Fibroblast of lung (primary cell): ENCODE measurements around the gene FILIP1L. TPM values are rescaled to one million over a fixed set of nuclear protein-coding genes. Genes with fewer than 3 reads are reported as not detected.

Source experiments
- DNase-seq, 2 donors: peaks; one replicate each; pipeline versions ENCODE4 v3.0.0 to v3.0.0-alpha.2; 2010; ENCODE audit warnings: low read depth in 2 of 2
- H2AFZ ChIP-seq: 2 replicates; pipeline ENCODE4 v1.5.1; 2012; ENCODE audit warnings: low read length, control low read depth, inconsistent platforms
- H3K27ac ChIP-seq: 2 replicates; pipeline ENCODE4 v1.5.1; 2011; ENCODE audit warnings: low read length, control low read depth; ENCODE audit not compliant: insufficient read depth
- H3K27me3 ChIP-seq: 2 replicates; pipeline ENCODE4 v1.5.1; 2011; ENCODE audit warnings: mild to moderate bottlenecking, low read length; ENCODE audit not compliant: control insufficient read depth, insufficient read depth
- H3K36me3 ChIP-seq: 2 replicates; pipeline ENCODE4 v1.5.1; 2011; ENCODE audit warnings: low read length; ENCODE audit not compliant: control insufficient read depth, insufficient read depth
- H3K4me1 ChIP-seq: 2 replicates; pipeline ENCODE4 v1.5.1; 2011; ENCODE audit warnings: low read length; ENCODE audit not compliant: control insufficient read depth, insufficient read depth; ENCODE audit errors: extremely low read depth
- H3K4me2 ChIP-seq: 2 replicates; pipeline ENCODE4 v1.5.1; 2011; ENCODE audit warnings: low read length, control low read depth; ENCODE audit not compliant: insufficient read depth; ENCODE audit errors: extremely low read depth
- H3K4me3 ChIP-seq, 4 experiments: fragments of 200-600 bp in 1 of 4; sonication (generic) in 1 of 4; replicated peaks in 1 of 4; 2 replicates each; pipeline ENCODE4 v1.5.1; 2011 to 2016; ENCODE audit warnings: low read length in 4 of 4, low read depth in 3 of 4, mild to moderate bottlenecking in 3 of 4, control low read depth in 2 of 4, inconsistent platforms in 1 of 4, mixed read lengths in 1 of 4; ENCODE audit not compliant: insufficient read depth in 1 of 4; ENCODE audit errors: control extremely low read depth in 1 of 4
- H3K79me2 ChIP-seq: 2 replicates; pipeline ENCODE4 v1.5.1; 2012; ENCODE audit warnings: mild to moderate bottlenecking, low read length, inconsistent platforms; ENCODE audit not compliant: control insufficient read depth, insufficient read depth
- H3K9ac ChIP-seq: 2 replicates; pipeline ENCODE4 v1.5.1; 2011; ENCODE audit warnings: mild to moderate bottlenecking, low read length, control low read depth; ENCODE audit not compliant: insufficient read depth
- H3K9me3 ChIP-seq: 2 replicates; pipeline ENCODE4 v1.5.1; 2012; ENCODE audit warnings: low read depth, low read length; ENCODE audit not compliant: control insufficient read depth, insufficient read depth
- H4K20me1 ChIP-seq: 2 replicates; pipeline ENCODE4 v1.5.1; 2011; ENCODE audit warnings: low read length; ENCODE audit not compliant: control insufficient read depth, insufficient read depth; ENCODE audit errors: extremely low read depth
- CTCF ChIP-seq, 2 donors: IDR thresholded peaks in 1 of 2; conservative IDR thresholded peaks in 1 of 2; 1 replicate in 1 of 2; 2 replicates in 1 of 2; pipeline ENCODE4 v1.5.1; 2011 to 2012; ENCODE audit warnings: low read length in 2 of 2, control low read depth in 1 of 2, inconsistent platforms in 1 of 2, low read depth in 1 of 2, mild to moderate bottlenecking in 1 of 2
- EZH2 ChIP-seq: IDR thresholded peaks from 2 replicates; pipeline ENCODE4 v1.5.1; 2012; ENCODE audit warnings: low read length, control low read depth, mild to moderate bottlenecking; ENCODE audit errors: missing control alignments
- polyA plus RNA-seq, 2 donors: library from polyadenylated mRNA; depleted of rRNA in 1 of 2; stranded (reverse) in 1 of 2; unstranded in 1 of 2; fragments of >200 nt; gene quantifications; 2 replicates each; pipeline ENCODE4 v1.2.1, GENCODE V29; 2011 to 2012; ENCODE audit warnings: missing spikeins in 1 of 2
- total RNA-seq: library from RNA; depleted of rRNA; stranded (reverse); fragments of >200 nt; gene quantifications from 2 replicates; pipeline ENCODE4 v1.2.1, GENCODE V29; 2014

The FILIP1L gene
- total and polyA plus RNA-seq, 2 donors (not counting 1 experiment from before 2014, with no cell fraction given): 92.8 to 126 TPM

GRCh38 chr3:100060685-100061484 is 53.4 kb downstream of the FILIP1L start:
- Histone ChIP-seq H3K4me2 (no peak overlapping the region), H4K20me1 (no peaks in the 10 kb centered on the region), H3K27me3 (no peaks in the 10 kb centered on the region), H3K36me3 (no peaks in the 10 kb centered on the region), H3K4me3 (no peak overlapping the region), H3K9ac (no peak overlapping the region), H3K79me2 (no peaks in the 10 kb centered on the region), H3K27ac (no peak overlapping the region), H3K9me3 (no peaks in the 10 kb centered on the region), H3K4me1 (peaks cover 2% of the 10 kb centered on the region), H2AFZ (no peak overlapping the region)
- TF ChIP-seq EZH2 (no peak), CTCF (conservative IDR thresholded peaks at IDR 0.05 in 1 of 2, IDR thresholded peaks at IDR 0.05 in 1 of 2; ENCODE audit: low read depth in 1 of 2, low read length in 2 of 2) (no peak)
- no peak for DNase-seq

DNA sequence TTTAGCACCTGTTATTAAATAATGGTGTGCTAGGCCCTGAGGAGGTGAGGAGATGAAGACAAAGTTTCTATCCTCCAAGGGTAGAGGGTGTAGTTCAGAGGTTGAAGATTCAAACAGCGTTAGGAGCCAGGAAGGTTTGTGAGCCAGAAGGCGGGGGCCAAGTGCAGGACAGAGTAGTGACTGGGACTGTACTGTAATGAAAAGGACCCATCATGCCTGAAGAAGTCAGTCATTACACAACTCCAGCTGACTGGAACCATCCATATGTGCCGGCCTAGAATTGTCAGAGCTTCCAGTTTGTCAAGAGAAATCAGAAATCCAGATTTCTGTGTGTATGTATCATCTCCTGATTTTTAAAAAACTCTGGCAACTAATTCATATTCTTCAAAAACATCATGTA is 54.8 kb downstream of the FILIP1L start:
- Histone ChIP-seq H3K36me3 (no peaks in the 10 kb centered on the region), H2AFZ (no peak overlapping the region), H3K27ac (no peak overlapping the region), H3K9ac (no peak overlapping the region), H3K9me3 (no peaks in the 10 kb centered on the region), H3K79me2 (no peaks in the 10 kb centered on the region), H3K4me1 (peaks cover 2% of the 10 kb centered on the region), H3K4me3 (no peak overlapping the region), H3K4me2 (no peak overlapping the region), H4K20me1 (no peaks in the 10 kb centered on the region), H3K27me3 (no peaks in the 10 kb centered on the region)
- DNase-seq: no peak
- TF ChIP-seq EZH2 (no peak), CTCF (conservative IDR thresholded peaks at IDR 0.05 in 1 of 2, IDR thresholded peaks at IDR 0.05 in 1 of 2; ENCODE audit: low read depth in 1 of 2, low read length in 2 of 2) (no peak)

DNA sequence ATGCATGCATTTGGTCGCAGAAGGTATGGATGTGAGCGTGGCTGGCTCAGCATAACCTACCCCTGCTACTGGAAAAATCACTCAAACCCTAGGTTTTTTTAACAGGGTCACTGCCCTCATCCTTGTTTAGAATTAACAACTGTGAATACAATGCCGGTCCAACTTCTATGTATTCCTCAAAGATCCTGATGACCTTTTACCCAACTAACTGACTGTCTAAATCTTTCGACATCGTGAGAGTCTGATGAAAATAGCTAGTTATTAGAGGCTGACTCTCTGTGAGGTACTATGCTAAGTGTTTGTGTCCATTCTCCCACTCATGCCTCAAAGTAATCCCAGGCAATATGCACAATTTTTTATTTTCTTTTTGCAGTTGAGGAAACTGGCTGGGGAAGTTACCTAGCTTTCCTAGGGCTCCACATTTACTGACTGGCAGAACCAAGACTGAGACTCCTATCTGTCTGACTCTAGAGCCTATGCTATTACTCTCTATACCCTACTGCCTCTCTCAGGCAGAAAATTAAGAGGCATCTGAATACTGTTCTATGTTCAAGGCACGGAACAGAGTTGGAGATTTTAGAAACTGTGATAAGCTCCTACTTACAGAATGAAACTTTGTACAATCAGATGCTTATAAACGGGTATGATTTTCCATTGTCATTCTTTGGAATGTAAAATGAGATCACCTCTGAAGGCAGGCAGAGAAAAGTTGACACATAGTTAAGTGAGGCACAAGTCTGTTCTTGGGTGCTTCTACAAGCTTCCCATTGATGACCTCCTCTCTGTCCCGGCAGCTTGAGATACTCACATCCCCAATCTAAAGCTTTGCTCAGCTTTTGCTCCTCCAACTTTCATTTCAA is 56.4 kb downstream of the FILIP1L start:
- no peak overlapping the region for H3K4me2 ChIP-seq
- H2AFZ ChIP-seq: no peak overlapping the region
- no peak overlapping the region for H3K27ac ChIP-seq
- peak in 1 of 2 donors; percentile 56 for DNase-seq
- H3K27me3 ChIP-seq: no peaks in the 10 kb centered on the region
- TF ChIP-seq CTCF (conservative IDR thresholded peaks at IDR 0.05 in 1 of 2, IDR thresholded peaks at IDR 0.05 in 1 of 2; ENCODE audit: low read depth in 1 of 2, low read length in 2 of 2) (no peak), EZH2 (no peak)
- H3K79me2 ChIP-seq: no peaks in the 10 kb centered on the region
- H3K36me3 ChIP-seq: no peaks in the 10 kb centered on the region
- no peak overlapping the region for H3K4me3 ChIP-seq
- H4K20me1 ChIP-seq: no peaks in the 10 kb centered on the region
- H3K9ac ChIP-seq: no peak overlapping the region
- no peaks in the 10 kb centered on the region for H3K4me1 ChIP-seq
- H3K9me3 ChIP-seq: no peaks in the 10 kb centered on the region
